Subcutaneous abdominal adipose tissue (tissue), 5 donors: ENCODE data around the gene FBXL17.

Source experiments
- H3K27ac ChIP-seq: one replicate; pipeline ENCODE4 v1.7.0; 2013; ENCODE audit warnings: low read depth, mild to moderate bottlenecking, inconsistent platforms, low read length, moderate library complexity
- H3K27me3 ChIP-seq, 5 donors: one replicate each; pipeline ENCODE4 v1.7.0; 2013; ENCODE audit warnings: low read length in 5 of 5, inconsistent platforms in 1 of 5; ENCODE audit not compliant: control insufficient read depth in 5 of 5, insufficient read depth in 4 of 5
- H3K36me3 ChIP-seq, 5 donors: one replicate each; pipeline ENCODE4 v1.7.0; 2013; ENCODE audit warnings: low read length in 5 of 5; ENCODE audit not compliant: control insufficient read depth in 5 of 5, insufficient read depth in 5 of 5
- H3K4me1 ChIP-seq, 5 donors: one replicate each; pipeline ENCODE4 v1.7.0; 2013; ENCODE audit warnings: low read length in 5 of 5, mild to moderate bottlenecking in 3 of 5, moderate library complexity in 1 of 5; ENCODE audit not compliant: control insufficient read depth in 5 of 5, insufficient read depth in 5 of 5
- H3K4me3 ChIP-seq, 5 donors: one replicate each; pipeline ENCODE4 v1.7.0; 2013; ENCODE audit warnings: low read length in 5 of 5, low read depth in 1 of 5
- H3K9ac ChIP-seq, 5 donors: one replicate each; pipeline ENCODE4 v1.7.0; 2013; ENCODE audit warnings: low read length in 5 of 5, mild to moderate bottlenecking in 4 of 5, moderate library complexity in 3 of 5
- H3K9me3 ChIP-seq, 5 donors: one replicate each; pipeline ENCODE4 v1.7.0; 2013; ENCODE audit warnings: low read length in 5 of 5; ENCODE audit not compliant: control insufficient read depth in 5 of 5
- donor health status: healthy.
- donor health status: healthy.
- donor health status: healthy.
- donor health status: healthy.
- donor health status: healthy.

FBXL17 gene

DNA sequence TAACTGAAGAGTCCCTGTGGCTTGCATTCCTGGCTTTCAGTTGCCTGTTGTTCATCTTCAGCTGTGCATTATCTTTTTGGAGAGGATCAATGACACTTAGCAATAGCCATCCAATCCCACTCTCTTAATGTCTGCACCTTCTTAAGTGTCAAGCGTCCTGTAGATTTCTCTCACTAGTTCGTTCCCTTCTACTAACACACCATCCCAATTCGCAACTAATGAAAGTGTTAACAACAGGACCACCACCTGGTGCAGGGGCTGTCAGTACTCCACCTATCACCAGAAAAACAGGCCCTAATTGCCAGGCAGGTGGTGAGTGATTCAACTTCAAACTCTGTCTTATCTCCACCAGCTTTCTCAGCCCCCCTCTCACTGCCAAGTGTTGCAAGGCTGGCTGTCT is 541.7 kb downstream of the FBXL17 start:
- Histone ChIP-seq H3K4me3 (no peak overlapping the region), H3K36me3 (no peaks in the 10 kb centered on the region), H3K4me1 (no peaks in the 10 kb centered on the region), H3K9ac (no peak overlapping the region), H3K27me3 (peaks cover 0 to 2% (median 0%) of the 10 kb centered on the region in 5 donors), H3K27ac (no peak overlapping the region), H3K9me3 (no peaks in the 10 kb centered on the region)

DNA sequence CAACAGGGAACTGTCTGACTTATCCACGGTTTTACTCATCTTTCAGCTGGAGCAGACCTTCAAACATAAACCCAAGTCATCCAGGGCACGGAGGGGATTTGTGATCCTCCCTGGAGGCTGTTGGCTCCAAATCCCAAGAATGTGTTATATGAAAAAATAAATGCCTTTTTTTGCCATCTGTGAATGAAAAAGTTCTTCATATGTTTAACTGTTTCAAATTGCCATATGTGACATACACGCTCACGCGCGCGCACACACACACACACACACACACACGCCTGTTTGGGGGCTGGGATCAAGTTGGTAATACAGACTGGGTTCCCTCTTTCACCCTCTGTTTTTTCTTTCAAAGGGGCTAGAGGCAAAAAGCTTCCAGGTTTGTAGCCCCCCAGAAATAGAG is 546.8 kb downstream of the FBXL17 start:
- H3K4me3 ChIP-seq = no peak overlapping the region

DNA sequence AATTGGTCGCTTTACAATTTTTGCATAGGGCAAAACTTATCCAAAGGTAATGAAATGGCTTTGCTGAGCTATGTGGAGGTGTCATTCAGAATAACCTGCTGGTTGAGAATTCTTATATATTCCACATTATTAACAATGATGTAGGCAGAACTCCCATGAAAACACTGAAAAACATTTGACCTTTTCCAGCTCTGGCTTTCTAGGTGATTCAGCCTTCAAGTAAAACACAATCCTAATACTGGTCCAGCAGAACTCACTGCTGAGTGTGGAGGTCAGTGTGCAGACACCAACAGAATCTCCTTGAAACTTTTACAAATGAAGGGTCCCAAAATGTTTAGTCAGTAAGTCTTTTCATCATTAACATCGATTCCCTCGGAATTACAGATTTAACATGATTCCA is 549.2 kb downstream of the FBXL17 start:
- no peaks in the 10 kb centered on the region for H3K9me3 ChIP-seq
- H3K4me3 ChIP-seq = no peak overlapping the region
- no peaks in the 10 kb centered on the region for H3K4me1 ChIP-seq

More for the DNA sequence above, 546.8 kb downstream of the FBXL17 start:
- no peaks in the 10 kb centered on the region for H3K27me3 ChIP-seq
- H3K9ac ChIP-seq = no peak overlapping the region
- no peak overlapping the region for H3K27ac ChIP-seq
- H3K36me3 ChIP-seq = no peaks in the 10 kb centered on the region
- H3K4me1 ChIP-seq = no peaks in the 10 kb centered on the region
- H3K9me3 ChIP-seq = no peaks in the 10 kb centered on the region

DNA sequence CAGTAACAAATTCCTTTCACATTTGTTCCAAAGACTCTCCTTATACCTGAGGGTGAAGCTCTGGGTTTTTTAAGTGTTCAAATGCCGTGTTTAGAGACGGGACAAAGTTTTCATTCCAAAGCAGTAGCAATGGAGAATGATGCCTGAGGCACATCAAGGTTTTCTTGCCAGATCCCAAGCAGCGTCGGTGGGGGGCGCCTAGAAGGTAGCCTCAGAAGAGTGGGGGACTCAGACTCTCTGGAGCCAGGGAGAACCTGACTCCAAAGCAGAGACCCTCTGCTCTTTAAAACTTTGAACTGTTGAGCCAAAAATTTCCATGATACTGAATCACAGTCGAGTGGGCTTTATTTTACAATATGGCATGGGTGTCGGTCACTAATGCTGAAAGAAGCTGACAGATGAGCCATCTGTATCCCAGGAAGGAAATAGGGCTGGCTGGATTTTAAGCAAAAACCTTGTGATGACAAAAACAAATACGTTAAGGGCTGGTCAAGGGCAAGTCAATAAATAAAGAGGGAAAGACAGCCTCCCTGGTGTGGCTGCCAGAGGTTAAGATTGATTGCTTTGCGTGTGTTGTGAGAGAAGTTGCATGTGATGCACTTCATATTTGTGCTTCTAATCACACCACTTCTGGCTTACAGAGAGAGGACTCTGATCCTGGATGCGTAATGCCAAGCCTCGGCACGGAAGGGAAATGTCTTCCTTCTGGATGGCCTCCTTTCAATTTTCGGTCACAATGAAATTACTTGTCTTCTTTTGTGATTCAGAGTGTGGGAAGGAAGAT is 550.1 kb downstream of the FBXL17 start:
- no peak overlapping the region for H3K9ac ChIP-seq
- no peak overlapping the region for H3K4me3 ChIP-seq
- H3K4me1 ChIP-seq = no peaks in the 10 kb centered on the region
- H3K27me3 ChIP-seq = no peaks in the 10 kb centered on the region
- H3K9me3 ChIP-seq = no peaks in the 10 kb centered on the region
- no peak overlapping the region for H3K27ac ChIP-seq
- no peaks in the 10 kb centered on the region for H3K36me3 ChIP-seq

More for the DNA sequence above, 549.2 kb downstream of the FBXL17 start:
- no peaks in the 10 kb centered on the region for H3K27me3 ChIP-seq
- H3K9ac ChIP-seq = no peak overlapping the region
- no peak overlapping the region for H3K27ac ChIP-seq
- H3K36me3 ChIP-seq = no peaks in the 10 kb centered on the region

DNA sequence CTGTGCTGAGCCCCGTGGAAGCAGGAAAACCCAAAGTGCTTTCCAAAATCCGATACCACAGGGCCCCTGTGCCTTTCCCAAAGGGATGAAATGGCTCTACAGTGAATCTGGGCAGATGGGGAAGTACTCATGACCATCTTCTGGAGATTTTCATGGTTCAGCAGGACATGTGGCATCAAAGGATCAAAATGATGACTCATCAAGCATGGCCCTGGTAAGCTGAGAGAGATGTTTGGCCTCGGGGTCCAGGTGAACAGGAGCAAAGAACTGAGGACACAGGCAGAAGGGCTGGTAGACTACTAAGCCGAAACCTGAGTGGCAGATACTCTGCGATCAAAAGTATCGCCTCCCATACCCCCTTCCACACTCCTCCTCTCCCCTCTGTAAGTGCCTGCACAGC is 551.1 kb downstream of the FBXL17 start:
- Histone ChIP-seq H3K9me3 (no peaks in the 10 kb centered on the region), H3K27me3 (no peaks in the 10 kb centered on the region), H3K9ac (no peak overlapping the region), H3K4me3 (no peak overlapping the region), H3K36me3 (no peaks in the 10 kb centered on the region), H3K27ac (no peak overlapping the region), H3K4me1 (no peaks in the 10 kb centered on the region)

DNA sequence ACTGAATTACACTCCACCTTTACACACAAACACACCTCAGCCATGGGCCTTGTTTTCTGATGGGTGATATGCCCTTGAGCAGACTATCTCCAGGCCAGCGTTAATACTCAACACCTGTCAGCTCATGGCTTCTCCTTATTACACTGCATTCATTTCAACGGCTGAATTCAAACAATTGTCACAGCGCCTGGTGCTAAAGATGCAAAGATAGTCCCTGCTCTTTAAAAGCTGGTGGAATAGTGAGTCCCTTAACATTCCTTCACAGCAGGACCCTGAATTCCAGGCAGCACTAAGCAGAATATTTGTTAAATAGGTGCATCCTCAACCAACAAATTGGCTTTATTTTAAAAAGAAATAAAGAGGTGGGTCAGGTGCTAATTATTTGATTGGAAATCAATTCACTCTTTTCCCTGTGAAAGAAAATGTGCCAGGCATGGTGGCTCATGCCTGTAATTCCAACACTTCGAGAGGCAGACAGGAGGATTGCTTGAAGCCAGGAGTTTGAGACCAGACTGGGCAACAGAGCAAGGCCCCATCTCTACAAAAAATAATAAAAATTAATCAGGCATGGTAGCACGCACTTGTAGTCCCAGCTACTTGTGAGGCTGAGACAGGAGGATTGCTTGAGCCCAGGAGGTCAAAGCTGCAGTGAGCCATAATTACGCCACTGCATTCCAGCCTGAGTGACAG is 555.4 kb downstream of the FBXL17 start:
- H3K27me3 ChIP-seq = no peaks in the 10 kb centered on the region
- no peaks in the 10 kb centered on the region for H3K36me3 ChIP-seq

DNA sequence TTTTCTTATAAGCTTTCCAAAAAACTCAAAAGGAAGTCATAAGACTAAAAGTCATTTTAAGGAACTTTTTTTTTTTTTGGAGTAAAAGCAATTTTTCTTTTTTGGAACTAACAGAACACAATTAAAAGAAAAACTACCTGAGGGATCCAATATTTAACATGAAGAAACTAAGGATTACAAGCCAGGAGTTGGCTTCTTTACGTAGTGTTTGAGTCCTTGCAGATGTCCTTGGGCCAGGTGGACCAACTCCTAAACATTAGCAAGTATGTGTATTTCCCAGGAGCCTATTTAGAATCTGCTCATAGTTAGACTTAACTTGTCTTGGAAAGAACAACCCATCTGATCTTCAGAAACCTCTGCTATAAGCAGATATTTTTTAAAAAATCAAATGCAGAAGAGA is 557.1 kb downstream of the FBXL17 start:
- H3K4me3 ChIP-seq = no peak overlapping the region
- no peak overlapping the region for H3K9ac ChIP-seq
- H3K4me1 ChIP-seq = no peaks in the 10 kb centered on the region
- no peaks in the 10 kb centered on the region for H3K36me3 ChIP-seq
- peaks cover 0 to 7% (median 5%) of the 10 kb centered on the region in 5 donors for H3K9me3 ChIP-seq
- H3K27ac ChIP-seq = no peak overlapping the region
- H3K27me3 ChIP-seq = no peaks in the 10 kb centered on the region

More for the DNA sequence above, 555.4 kb downstream of the FBXL17 start:
- Histone ChIP-seq H3K27ac (no peak overlapping the region), H3K4me3 (no peak overlapping the region), H3K9ac (no peak overlapping the region), H3K4me1 (no peaks in the 10 kb centered on the region), H3K9me3 (peaks cover 0 to 7% (median 5%) of the 10 kb centered on the region in 5 donors)

DNA sequence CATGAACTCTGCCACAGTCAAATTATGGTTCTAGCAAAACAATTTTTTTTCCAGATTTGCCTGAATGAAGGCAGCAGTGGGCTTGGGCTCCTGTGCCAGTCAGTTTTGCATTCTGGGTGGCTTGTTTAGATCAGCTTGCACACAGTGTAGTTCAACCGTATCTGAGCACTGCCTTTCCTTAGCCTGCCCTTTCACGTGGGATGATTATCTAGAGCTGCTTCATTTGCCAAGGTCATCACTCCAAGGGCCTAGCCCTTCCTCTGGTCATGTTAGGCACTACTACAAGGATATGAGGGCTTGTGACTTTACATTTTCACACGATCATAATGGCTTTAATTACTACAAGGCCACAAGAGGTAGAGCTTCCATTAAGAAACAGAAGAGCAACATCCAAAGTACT is 560.6 kb downstream of the FBXL17 start:
- H3K9ac ChIP-seq = no peak overlapping the region
- H3K4me3 ChIP-seq = no peak overlapping the region
- H3K36me3 ChIP-seq = no peaks in the 10 kb centered on the region
- no peaks in the 10 kb centered on the region for H3K27me3 ChIP-seq
- H3K9me3 ChIP-seq = peaks cover 0 to 7% (median 5%) of the 10 kb centered on the region in 5 donors
- no peaks in the 10 kb centered on the region for H3K4me1 ChIP-seq
- no peak overlapping the region for H3K27ac ChIP-seq

DNA sequence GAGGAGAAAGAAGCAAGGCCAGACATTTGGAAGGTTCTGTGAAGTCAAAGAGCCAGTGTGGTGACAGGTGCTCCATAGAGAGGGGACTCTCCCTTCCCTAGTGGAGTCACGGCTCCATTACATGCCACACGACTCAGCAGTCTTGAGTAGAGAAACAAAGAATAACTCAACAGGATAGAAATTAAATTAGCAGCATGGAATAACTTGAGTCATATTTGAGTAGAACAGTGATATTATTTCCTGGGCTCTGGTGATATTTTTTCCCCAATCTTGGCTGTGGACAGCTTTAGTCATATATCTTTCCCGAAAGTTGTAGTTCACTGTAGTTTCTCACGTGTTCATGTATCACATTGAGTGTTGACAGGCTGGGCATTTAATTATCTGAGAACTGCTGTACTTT is 561.5 kb downstream of the FBXL17 start:
- Histone ChIP-seq H3K27me3 (no peaks in the 10 kb centered on the region), H3K4me3 (no peak overlapping the region), H3K36me3 (no peaks in the 10 kb centered on the region), H3K9ac (no peak overlapping the region), H3K9me3 (peaks cover 0 to 7% (median 5%) of the 10 kb centered on the region in 5 donors), H3K4me1 (no peaks in the 10 kb centered on the region), H3K27ac (no peak overlapping the region)

DNA sequence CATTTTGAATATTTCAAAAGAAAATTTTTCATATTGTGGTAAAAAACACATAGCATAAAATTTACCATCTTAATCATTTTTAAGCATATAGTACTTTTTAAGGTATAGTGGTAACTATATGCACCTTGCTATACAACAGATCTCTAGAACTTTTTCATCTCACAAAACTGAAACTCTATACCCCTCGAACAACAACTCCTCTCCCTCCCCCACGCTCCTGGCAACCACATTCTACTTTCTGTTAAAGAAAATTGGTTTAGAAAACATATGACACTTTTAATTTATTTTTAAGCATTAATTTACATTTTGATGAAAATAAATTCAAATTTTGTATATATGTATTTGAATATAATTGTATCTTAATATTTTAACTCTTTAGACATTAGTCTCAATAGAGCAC is 563.9 kb downstream of the FBXL17 start:
- H3K36me3 ChIP-seq = no peaks in the 10 kb centered on the region
- H3K27me3 ChIP-seq = no peaks in the 10 kb centered on the region
- H3K9me3 ChIP-seq = peaks cover 0 to 7% (median 5%) of the 10 kb centered on the region in 5 donors
- no peak overlapping the region for H3K9ac ChIP-seq
- no peak overlapping the region for H3K27ac ChIP-seq
- H3K4me3 ChIP-seq = no peak overlapping the region
- no peaks in the 10 kb centered on the region for H3K4me1 ChIP-seq
